Measurements from ENCODE around the gene SV2C. TPM values are rescaled to one million over a fixed set of nuclear protein-coding genes. Genes with fewer than 3 reads are reported as not detected.

SV2C gene
- total RNA-seq, 2 experiments from 2014 or later, result not detected

DNA sequence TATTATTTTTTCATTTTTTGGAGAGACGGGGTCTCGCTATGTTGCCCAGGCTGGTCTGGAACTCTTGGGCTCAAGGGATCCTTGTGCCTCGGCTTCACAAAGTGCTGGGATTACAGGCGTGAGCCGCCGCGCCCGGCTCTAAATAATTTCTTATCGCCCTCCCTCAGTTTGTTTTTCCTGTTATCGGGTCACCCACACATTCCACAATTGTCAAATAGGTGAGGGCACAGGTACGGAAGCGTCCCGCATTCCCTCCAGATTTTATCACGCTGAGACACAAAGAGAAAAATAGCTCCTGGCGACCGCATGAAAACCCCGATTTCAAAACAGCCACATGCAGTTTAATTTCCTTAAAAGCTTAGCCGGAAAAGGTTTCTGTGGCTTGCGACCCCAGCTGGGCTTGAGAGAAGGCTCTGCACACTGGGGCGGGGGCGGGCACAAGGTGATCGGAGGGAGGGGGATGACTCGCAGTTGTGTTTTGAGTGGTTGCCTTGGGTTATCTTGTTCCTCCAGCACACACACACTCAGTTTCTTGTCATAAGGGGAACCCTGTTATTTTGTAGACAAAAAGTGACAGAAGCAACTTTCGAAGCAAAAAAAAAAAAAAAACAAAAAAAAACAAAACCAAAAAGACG, 319.2 kb downstream of the SV2C start:
- Mint-ChIP-seq H3K27me3 (no peaks in the 10 kb centered on the region), H3K4me1 (peaks cover 42% of the 10 kb centered on the region), H3K9me3 (no peaks in the 10 kb centered on the region), H3K36me3 (peaks cover 3% of the 10 kb centered on the region), H3K27ac (peak overlapping the region; percentile 98), H3K4me3 (peak overlapping the region; percentile 95)
- peak; percentile 75 for DNase-seq

DNA sequence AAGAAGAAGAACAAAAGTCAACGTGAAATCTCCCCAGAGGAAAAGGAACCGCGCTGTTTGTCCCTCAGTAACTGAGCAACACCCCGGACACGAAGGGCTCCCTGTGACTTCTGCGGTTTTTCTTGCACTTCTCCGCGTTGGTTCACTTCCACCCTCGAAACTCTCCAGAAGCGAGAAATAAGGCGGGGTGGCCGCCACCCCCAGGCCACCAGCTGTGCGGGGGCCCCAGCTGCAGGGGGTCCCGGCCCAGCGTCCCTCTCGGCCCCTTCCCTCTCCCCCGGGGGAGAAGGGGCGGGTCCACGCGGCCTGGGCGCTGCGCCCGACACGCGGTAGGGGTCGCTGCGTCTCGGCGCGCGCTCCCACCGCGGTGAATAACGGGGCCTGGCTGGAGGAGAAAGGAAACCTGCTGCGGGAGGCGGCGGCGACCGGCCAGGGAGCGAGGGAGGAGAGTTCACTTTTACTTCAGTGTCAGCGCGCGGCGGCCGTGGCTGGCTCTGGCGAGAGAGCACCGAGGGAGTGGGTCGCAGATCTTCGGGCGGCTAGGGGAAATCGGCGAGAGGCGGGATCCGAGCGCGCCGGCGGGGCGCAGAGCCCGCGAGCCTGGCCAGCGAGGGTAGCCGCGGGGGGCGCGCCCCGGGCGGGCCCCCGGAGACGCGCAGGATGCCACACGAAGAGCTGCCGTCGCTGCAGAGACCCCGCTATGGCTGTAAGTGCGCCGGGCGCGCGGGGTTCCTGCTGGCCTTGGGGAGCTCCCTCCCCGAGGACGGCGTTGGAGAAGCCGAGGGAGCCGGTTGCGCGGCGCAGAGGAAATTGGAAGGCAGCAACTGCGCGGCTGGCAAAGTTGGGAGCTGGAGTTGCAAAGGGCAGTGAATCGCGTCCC, 319.9 kb downstream of the SV2C start, which contains the start of gene IQGAP2:
TSS of gene IQGAP2 (plus strand) at position 400 of the 880 bp plus-strand sequence. CDS start at position 661, 261 bp downstream.
- peaks cover 3% of the 10 kb centered on the region for H3K36me3 Mint-ChIP-seq
- no peaks in the 10 kb centered on the region for H3K9me3 Mint-ChIP-seq
- DNase-seq, result peak; percentile 86
- H3K27me3 Mint-ChIP-seq, result no peaks in the 10 kb centered on the region
- H3K4me1 Mint-ChIP-seq, result peaks cover 45% of the 10 kb centered on the region
- peak within 1 kb of the TSS; percentile 98 for H3K27ac Mint-ChIP-seq
- peak within 1 kb of the TSS; percentile 95 for H3K4me3 Mint-ChIP-seq

Measured in activated naive CD8-positive, alpha-beta T cell treated with anti-CD3 and anti-CD28 coated beads for 36 hours (primary cell).